ENCODE data around the gene CTSZ.

CTSZ gene

DNA sequence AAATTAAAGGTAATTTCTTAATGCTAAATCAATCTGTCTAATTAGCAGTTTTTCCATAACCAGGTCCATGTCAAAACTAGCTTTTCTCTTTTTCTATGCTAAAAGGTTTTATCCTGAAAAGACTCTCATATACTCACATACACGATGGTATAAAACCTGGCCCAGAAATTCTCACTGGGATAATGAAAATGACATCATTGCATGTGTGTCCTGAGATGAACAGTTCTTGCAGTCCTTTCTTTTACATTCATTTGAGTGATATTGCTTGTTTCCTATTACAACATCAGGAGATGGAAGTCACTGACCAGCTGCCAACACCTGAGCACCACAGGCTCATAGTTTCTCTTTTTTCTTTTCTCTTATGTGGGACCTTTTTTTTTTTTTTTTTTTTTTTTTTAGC lies 43.4 kb upstream of the CTSZ start:
- no peak overlapping the region for H3K27ac ChIP-seq (replicated peaks)
- TF ChIP-seq POLR2AphosphoS5 (IDR thresholded peaks at IDR 0.05; ENCODE audit: low read depth) (no peak), SPI1 (IDR thresholded peaks at IDR 0.05; ENCODE audit: borderline replicate concordance, low read depth) (no peak), GABPA (IDR thresholded peaks at IDR 0.05; ENCODE audit: low read depth) (no peak)
- TF ChIP-seq, protein P1, sequence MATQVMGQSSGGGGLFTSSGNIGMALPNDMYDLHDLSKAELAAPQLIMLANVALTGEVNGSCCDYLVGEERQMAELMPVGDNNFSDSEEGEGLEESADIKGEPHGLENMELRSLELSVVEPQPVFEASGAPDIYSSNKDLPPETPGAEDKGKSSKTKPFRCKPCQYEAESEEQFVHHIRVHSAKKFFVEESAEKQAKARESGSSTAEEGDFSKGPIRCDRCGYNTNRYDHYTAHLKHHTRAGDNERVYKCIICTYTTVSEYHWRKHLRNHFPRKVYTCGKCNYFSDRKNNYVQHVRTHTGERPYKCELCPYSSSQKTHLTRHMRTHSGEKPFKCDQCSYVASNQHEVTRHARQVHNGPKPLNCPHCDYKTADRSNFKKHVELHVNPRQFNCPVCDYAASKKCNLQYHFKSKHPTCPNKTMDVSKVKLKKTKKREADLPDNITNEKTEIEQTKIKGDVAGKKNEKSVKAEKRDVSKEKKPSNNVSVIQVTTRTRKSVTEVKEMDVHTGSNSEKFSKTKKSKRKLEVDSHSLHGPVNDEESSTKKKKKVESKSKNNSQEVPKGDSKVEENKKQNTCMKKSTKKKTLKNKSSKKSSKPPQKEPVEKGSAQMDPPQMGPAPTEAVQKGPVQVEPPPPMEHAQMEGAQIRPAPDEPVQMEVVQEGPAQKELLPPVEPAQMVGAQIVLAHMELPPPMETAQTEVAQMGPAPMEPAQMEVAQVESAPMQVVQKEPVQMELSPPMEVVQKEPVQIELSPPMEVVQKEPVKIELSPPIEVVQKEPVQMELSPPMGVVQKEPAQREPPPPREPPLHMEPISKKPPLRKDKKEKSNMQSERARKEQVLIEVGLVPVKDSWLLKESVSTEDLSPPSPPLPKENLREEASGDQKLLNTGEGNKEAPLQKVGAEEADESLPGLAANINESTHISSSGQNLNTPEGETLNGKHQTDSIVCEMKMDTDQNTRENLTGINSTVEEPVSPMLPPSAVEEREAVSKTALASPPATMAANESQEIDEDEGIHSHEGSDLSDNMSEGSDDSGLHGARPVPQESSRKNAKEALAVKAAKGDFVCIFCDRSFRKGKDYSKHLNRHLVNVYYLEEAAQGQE (IDR thresholded peaks at IDR 0.05; ENCODE audit: insufficient replicate concordance, low read depth) = no peak
- TF ChIP-seq, protein P2, sequence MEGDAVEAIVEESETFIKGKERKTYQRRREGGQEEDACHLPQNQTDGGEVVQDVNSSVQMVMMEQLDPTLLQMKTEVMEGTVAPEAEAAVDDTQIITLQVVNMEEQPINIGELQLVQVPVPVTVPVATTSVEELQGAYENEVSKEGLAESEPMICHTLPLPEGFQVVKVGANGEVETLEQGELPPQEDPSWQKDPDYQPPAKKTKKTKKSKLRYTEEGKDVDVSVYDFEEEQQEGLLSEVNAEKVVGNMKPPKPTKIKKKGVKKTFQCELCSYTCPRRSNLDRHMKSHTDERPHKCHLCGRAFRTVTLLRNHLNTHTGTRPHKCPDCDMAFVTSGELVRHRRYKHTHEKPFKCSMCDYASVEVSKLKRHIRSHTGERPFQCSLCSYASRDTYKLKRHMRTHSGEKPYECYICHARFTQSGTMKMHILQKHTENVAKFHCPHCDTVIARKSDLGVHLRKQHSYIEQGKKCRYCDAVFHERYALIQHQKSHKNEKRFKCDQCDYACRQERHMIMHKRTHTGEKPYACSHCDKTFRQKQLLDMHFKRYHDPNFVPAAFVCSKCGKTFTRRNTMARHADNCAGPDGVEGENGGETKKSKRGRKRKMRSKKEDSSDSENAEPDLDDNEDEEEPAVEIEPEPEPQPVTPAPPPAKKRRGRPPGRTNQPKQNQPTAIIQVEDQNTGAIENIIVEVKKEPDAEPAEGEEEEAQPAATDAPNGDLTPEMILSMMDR (IDR thresholded peaks at IDR 0.05; ENCODE audit: insufficient read depth, low read length) = no peak
- no peak for DNase-seq (ENCODE audit: low read depth in 1 of 2, low spot score in 1 of 2)
- peaks cover 19% of the 10 kb centered on the region for H3K27me3 ChIP-seq (ENCODE audit: insufficient read depth, poor library complexity, severe bottlenecking)
- H3K4me3 ChIP-seq (replicated peaks; ENCODE audit: insufficient read depth, low read length) = no peak overlapping the region

DNA sequence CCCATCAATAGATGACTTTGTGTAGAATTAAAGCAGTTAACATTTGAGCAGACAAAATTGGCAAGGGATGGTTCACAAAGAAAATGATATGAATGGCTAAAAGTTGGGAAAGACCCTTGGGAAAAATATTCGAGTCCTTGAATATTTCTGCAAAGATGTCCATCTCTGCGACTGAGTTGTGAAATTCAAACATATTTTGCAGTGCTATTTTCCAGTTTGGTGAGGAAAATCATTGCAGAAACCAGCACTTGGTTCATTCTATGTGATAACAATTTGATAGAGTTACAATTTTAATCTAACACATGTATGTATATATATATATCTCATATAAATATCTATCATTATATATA lies 41.6 kb upstream of the CTSZ start:
- DNase-seq (ENCODE audit: low read depth in 1 of 2, low spot score in 1 of 2) = no peak
- peaks cover 16% of the 10 kb centered on the region for H3K27me3 ChIP-seq (ENCODE audit: insufficient read depth, poor library complexity, severe bottlenecking)
- H3K27ac ChIP-seq (replicated peaks) = no peak overlapping the region
- no peak overlapping the region for H3K4me3 ChIP-seq (replicated peaks; ENCODE audit: insufficient read depth, low read length)
- TF ChIP-seq, protein P2 (IDR thresholded peaks at IDR 0.05; ENCODE audit: insufficient read depth, low read length) = no peak
- TF ChIP-seq POLR2AphosphoS5 (IDR thresholded peaks at IDR 0.05; ENCODE audit: low read depth) (no peak), GABPA (IDR thresholded peaks at IDR 0.05; ENCODE audit: low read depth) (no peak), SPI1 (IDR thresholded peaks at IDR 0.05; ENCODE audit: borderline replicate concordance, low read depth) (no peak)
- TF ChIP-seq, protein P1 (IDR thresholded peaks at IDR 0.05; ENCODE audit: insufficient replicate concordance, low read depth) = no peak

DNA sequence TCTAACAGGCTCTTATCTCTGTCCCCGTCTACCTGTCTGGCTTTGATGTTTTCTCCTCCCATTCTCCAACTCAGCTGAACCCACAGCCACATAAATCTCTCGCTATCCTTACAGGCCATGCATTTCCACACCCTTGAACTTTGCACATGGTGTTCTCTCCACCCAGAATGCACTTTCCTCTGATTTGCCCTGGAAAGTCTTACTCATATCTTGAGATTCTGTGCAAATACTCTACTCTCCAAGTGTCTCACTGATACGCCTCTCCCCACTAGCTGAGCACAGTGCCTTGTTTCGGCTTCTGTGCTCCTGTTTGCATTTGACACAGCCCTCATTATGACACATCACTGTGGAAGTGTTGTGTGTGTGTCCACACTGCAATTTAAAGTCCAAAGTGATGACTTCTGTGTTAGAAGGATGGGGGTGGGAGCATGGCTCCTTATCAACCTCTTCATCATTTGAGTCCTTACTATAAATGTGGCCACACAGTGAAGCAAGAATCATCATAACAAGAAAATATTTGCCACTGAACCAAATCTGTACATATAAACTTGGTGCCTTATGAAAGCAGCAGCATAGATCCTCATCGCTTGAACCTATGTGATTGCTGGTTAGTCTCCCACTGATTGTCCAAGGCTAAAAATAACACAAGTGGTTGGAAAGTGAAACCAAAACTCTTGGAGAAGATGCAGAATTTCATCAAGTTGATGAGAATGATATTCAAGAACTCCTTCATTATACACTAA lies 41.1 kb upstream of the CTSZ start:
- no peak for TF ChIP-seq POLR2AphosphoS5 (IDR thresholded peaks at IDR 0.05; ENCODE audit: low read depth)
- TF ChIP-seq, protein P1 (IDR thresholded peaks at IDR 0.05; ENCODE audit: insufficient replicate concordance, low read depth) = no peak
- TF ChIP-seq GABPA (IDR thresholded peaks at IDR 0.05; ENCODE audit: low read depth) = no peak
- TF ChIP-seq, protein P2 (IDR thresholded peaks at IDR 0.05; ENCODE audit: insufficient read depth, low read length) = no peak
- TF ChIP-seq SPI1 (IDR thresholded peaks at IDR 0.05; ENCODE audit: borderline replicate concordance, low read depth) = no peak
- Histone ChIP-seq H3K4me3 (replicated peaks; ENCODE audit: insufficient read depth, low read length) (no peak overlapping the region), H3K27ac (replicated peaks) (no peak overlapping the region), H3K27me3 (ENCODE audit: insufficient read depth, poor library complexity, severe bottlenecking) (peaks cover 16% of the 10 kb centered on the region)
- DNase-seq (ENCODE audit: low read depth in 1 of 2, low spot score in 1 of 2) = no peak
